ENCODE measurements around the gene PGC. TPM values are rescaled to one million over a fixed set of nuclear protein-coding genes. Genes with fewer than 3 reads are reported as not detected.
"Not testable (repeated sequence)": the region's sequence is repeated elsewhere in the genome, so short reads cannot be mapped to it uniquely, and the experiment has no call there.

The PGC gene
- polyA plus RNA-seq, 1 donor, result not detected

- DNase-seq, result no peak
Measured at GRCh38 chr6:41775293-41775882, 28.2 kb upstream of the PGC start.

GRCh38 chr6:41774841-41775240 lies 27.6 kb upstream of the PGC start:
- DNase-seq, result no peak

GRCh38 chr6:41771058-41771983 lies 24.1 kb upstream of the PGC start:
- no peak for DNase-seq

GRCh38 chr6:41770381-41771057 lies 23.3 kb upstream of the PGC start:
- DNase-seq, result no peak

- no peak for DNase-seq
Measured at GRCh38 chr6:41769376-41769775, 22.2 kb upstream of the PGC start.

- DNase-seq, result no peak
Measured at GRCh38 chr6:41768545-41769308, 21.5 kb upstream of the PGC start.

- DNase-seq, result no peak
Measured at GRCh38 chr6:41767112-41767833, 20.1 kb upstream of the PGC start.

GRCh38 chr6:41766043-41766664 lies 19.0 kb upstream of the PGC start:
- DNase-seq, result not testable (repeated sequence)

- DNase-seq, result peak; percentile 39
Measured at GRCh38 chr6:41763470-41763869, 16.3 kb upstream of the PGC start.

- DNase-seq, result no peak
Measured at GRCh38 chr6:41759905-41760579, 12.8 kb upstream of the PGC start.

- no peak for DNase-seq
Measured at GRCh38 chr6:41759106-41759904, 12.1 kb upstream of the PGC start.

GRCh38 chr6:41758641-41759035 lies 11.4 kb upstream of the PGC start:
- no peak for DNase-seq

- no peak for DNase-seq
Measured at GRCh38 chr6:41757931-41758640, 10.9 kb upstream of the PGC start.

- DNase-seq, result no peak
Measured at GRCh38 chr6:41757271-41757670, 10.1 kb upstream of the PGC start.

- no peak for DNase-seq
Measured at GRCh38 chr6:41756354-41756753, 9.2 kb upstream of the PGC start.

- DNase-seq, result no peak
Measured at GRCh38 chr6:41755895-41756294, 8.7 kb upstream of the PGC start.

GRCh38 chr6:41750374-41750773 lies 3.2 kb upstream of the PGC start:
- DNase-seq, result no peak

GRCh38 chr6:41748542-41748941 lies 1.3 kb upstream of the PGC start:
- no peak for DNase-seq

GRCh38 chr6:41748102-41748477 lies 893 bp upstream of the PGC start:
- no peak for DNase-seq
